ENCODE results near the gene ZNF646.

Gene ZNF646

GRCh38 chr16:31073970-31074813 lies at the start of gene ZNF646, which contains the start of gene ZNF668:
TSS of gene ZNF646 (plus strand) at chr16:31074422. CDS start at chr16:31076325, 1,903 bp downstream.
TSS of gene ZNF668 (minus strand) at chr16:31074240. CDS start at chr16:31064459, 9,781 bp downstream.
- H3K4me1 ChIP-seq: peaks cover 29% of the 10 kb centered on the region
- H3K36me3 ChIP-seq: peaks cover 37% of the 10 kb centered on the region
- peak within 1 kb of the TSS; percentile 98 for H3K4me3 ChIP-seq
- H3K9ac ChIP-seq: peak within 1 kb of the TSS; percentile 94
- H3K9me3 ChIP-seq: no peaks in the 10 kb centered on the region
- no peak for TF ChIP-seq Cebpa-rat (IDR thresholded peaks at IDR 0.05)
- H3K27ac ChIP-seq: peak within 1 kb of the TSS; percentile 99
- no peaks in the 10 kb centered on the region for H3K27me3 ChIP-seq
- H3K4me2 ChIP-seq: peak within 1 kb of the TSS; percentile 98
- H4K20me1 ChIP-seq: peaks cover 46% of the 10 kb centered on the region

GRCh38 chr16:31025339-31025738 lies 48.9 kb upstream of the ZNF646 start:
- Histone ChIP-seq H3K27me3 (no peaks in the 10 kb centered on the region), H3K4me1 (peaks cover 22% of the 10 kb centered on the region), H3K4me2 (peak overlapping the region; percentile 55), H3K36me3 (no peaks in the 10 kb centered on the region), H3K9me3 (no peaks in the 10 kb centered on the region), H3K9ac (peak overlapping the region; percentile 16; the same call in 1 of the 2 replicates), H4K20me1 (no peaks in the 10 kb centered on the region), H3K4me3 (no peak overlapping the region), H3K27ac (peak overlapping the region; percentile 44; the same call in 1 of the 2 replicates)
- no peak for TF ChIP-seq Cebpa-rat (IDR thresholded peaks at IDR 0.05)

- no peaks in the 10 kb centered on the region for H3K9me3 ChIP-seq
- no peak overlapping the region for H3K4me3 ChIP-seq
- peaks cover 29% of the 10 kb centered on the region for H3K4me1 ChIP-seq
- TF ChIP-seq Cebpa-rat (IDR thresholded peaks at IDR 0.05): no peak
- H3K9ac ChIP-seq: no peak overlapping the region
- no peaks in the 10 kb centered on the region for H3K27me3 ChIP-seq
- peaks cover 1% of the 10 kb centered on the region for H4K20me1 ChIP-seq
- no peaks in the 10 kb centered on the region for H3K36me3 ChIP-seq
- no peak overlapping the region for H3K4me2 ChIP-seq
- no peak overlapping the region for H3K27ac ChIP-seq
Observed at GRCh38 chr16:31029272-31029671, 45.0 kb upstream of the ZNF646 start.

GRCh38 chr16:31031276-31031675 lies 42.9 kb upstream of the ZNF646 start:
- peaks cover 17% of the 10 kb centered on the region for H3K36me3 ChIP-seq
- no peaks in the 10 kb centered on the region for H3K9me3 ChIP-seq
- H3K9ac ChIP-seq: no peak overlapping the region
- H3K27ac ChIP-seq: no peak overlapping the region
- H3K4me1 ChIP-seq: peaks cover 25% of the 10 kb centered on the region
- no peak overlapping the region for H3K4me2 ChIP-seq
- H3K27me3 ChIP-seq: no peaks in the 10 kb centered on the region
- TF ChIP-seq Cebpa-rat (IDR thresholded peaks at IDR 0.05): no peak
- no peak overlapping the region for H3K4me3 ChIP-seq
- H4K20me1 ChIP-seq: peaks cover 11% of the 10 kb centered on the region

GRCh38 chr16:31032736-31033708 lies 41.2 kb upstream of the ZNF646 start, which contains the start of gene STX4:
TSS of gene STX4 (plus strand) at chr16:31033558. CDS start at chr16:31033806, 248 bp downstream.
- Histone ChIP-seq H3K36me3 (peaks cover 26% of the 10 kb centered on the region), H3K9ac (peak within 1 kb of the TSS; percentile 87), H3K27ac (peak within 1 kb of the TSS; percentile 92), H3K4me2 (peak within 1 kb of the TSS; percentile 86), H3K4me3 (peak within 1 kb of the TSS; percentile 95), H3K9me3 (no peaks in the 10 kb centered on the region), H3K27me3 (no peaks in the 10 kb centered on the region), H4K20me1 (peaks cover 11% of the 10 kb centered on the region), H3K4me1 (peaks cover 18% of the 10 kb centered on the region)
- no peak for TF ChIP-seq Cebpa-rat (IDR thresholded peaks at IDR 0.05)

- H3K27me3 ChIP-seq: no peaks in the 10 kb centered on the region
- H3K4me1 ChIP-seq: peaks cover 18% of the 10 kb centered on the region
- no peaks in the 10 kb centered on the region for H3K9me3 ChIP-seq
- H3K27ac ChIP-seq: peak overlapping the region; percentile 92
- H3K9ac ChIP-seq: peak overlapping the region; percentile 87
- H3K4me2 ChIP-seq: peak overlapping the region; percentile 86
- peaks cover 35% of the 10 kb centered on the region for H3K36me3 ChIP-seq
- TF ChIP-seq Cebpa-rat (IDR thresholded peaks at IDR 0.05): no peak
- H4K20me1 ChIP-seq: peaks cover 11% of the 10 kb centered on the region
- H3K4me3 ChIP-seq: peak overlapping the region; percentile 95
Observed at GRCh38 chr16:31033709-31034492, 40.3 kb upstream of the ZNF646 start.

DNA sequence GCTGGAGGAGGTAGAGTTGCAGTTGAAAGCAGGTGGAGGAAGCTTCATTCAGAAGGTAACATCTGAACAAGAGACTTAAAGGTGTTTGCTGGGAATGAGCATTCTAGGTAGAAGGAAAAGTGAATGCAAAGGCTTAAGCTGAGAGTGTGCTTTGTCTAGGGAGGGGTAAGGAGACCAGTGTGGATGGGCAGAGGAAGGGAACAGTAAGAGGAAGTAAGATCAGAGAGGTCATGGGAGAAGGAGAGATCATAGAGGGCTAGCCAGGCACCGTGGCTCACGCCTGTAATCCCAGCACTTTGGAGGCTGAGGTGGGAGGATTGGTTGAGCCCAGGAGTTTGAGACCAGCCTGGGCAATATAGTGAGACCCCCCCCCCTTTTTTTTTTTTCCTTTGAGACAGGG lies 37.5 kb upstream of the ZNF646 start:
- Histone ChIP-seq H3K27ac (no peak overlapping the region), H3K9ac (no peak overlapping the region), H3K4me1 (peaks cover 18% of the 10 kb centered on the region), H3K36me3 (peaks cover 62% of the 10 kb centered on the region), H3K4me3 (no peak overlapping the region), H4K20me1 (peaks cover 11% of the 10 kb centered on the region), H3K9me3 (no peaks in the 10 kb centered on the region), H3K4me2 (no peak overlapping the region), H3K27me3 (no peaks in the 10 kb centered on the region)
- no peak for TF ChIP-seq Cebpa-rat (IDR thresholded peaks at IDR 0.05)

GRCh38 chr16:31038993-31039392 lies 35.2 kb upstream of the ZNF646 start:
- no peak for TF ChIP-seq Cebpa-rat (IDR thresholded peaks at IDR 0.05)
- peaks cover 7% of the 10 kb centered on the region for H3K4me1 ChIP-seq
- H3K9ac ChIP-seq: no peak overlapping the region
- no peaks in the 10 kb centered on the region for H3K9me3 ChIP-seq
- no peak overlapping the region for H3K4me3 ChIP-seq
- no peak overlapping the region for H3K4me2 ChIP-seq
- H3K27ac ChIP-seq: no peak overlapping the region
- H4K20me1 ChIP-seq: peaks cover 11% of the 10 kb centered on the region
- peaks cover 84% of the 10 kb centered on the region for H3K36me3 ChIP-seq
- no peaks in the 10 kb centered on the region for H3K27me3 ChIP-seq

GRCh38 chr16:31042866-31043265 lies 31.4 kb upstream of the ZNF646 start:
- Histone ChIP-seq H3K4me2 (no peak overlapping the region), H3K9me3 (no peaks in the 10 kb centered on the region), H3K27ac (no peak overlapping the region), H3K9ac (no peak overlapping the region), H3K27me3 (no peaks in the 10 kb centered on the region), H3K4me1 (no peaks in the 10 kb centered on the region), H3K36me3 (peaks cover 59% of the 10 kb centered on the region), H4K20me1 (no peaks in the 10 kb centered on the region), H3K4me3 (no peak overlapping the region)
- no peak for TF ChIP-seq Cebpa-rat (IDR thresholded peaks at IDR 0.05)
